ENCODE measurements around the gene ELF1. TPM values are rescaled to one million over a fixed set of nuclear protein-coding genes. Genes with fewer than 3 reads are reported as not detected.

The ELF1 gene
- 65.6 and 68.4 TPM in 2 replicates for total RNA-seq

GRCh38 chr13:41019011-41019487, at the start of gene ELF1:
Gene ELF1, minus strand, starts transcription at chr13:41019316. Its CDS starts 37,262 bp downstream, at chr13:40982054.

GRCh38 chr13:41061075-41061913, 42.2 kb upstream of the ELF1 start, which contains the start of gene WBP4:
Gene WBP4, plus strand, starts transcription at chr13:41061509. Its CDS starts 165 bp downstream, at chr13:41061674.

Other genes starting within 250 kb of the ELF1 start
- 17.9 and 19.2 TPM in 2 replicates for gene MRPS31, start 248.1 kb downstream of the ELF1 start, total RNA-seq
- gene SLC25A15, start 229.7 kb downstream of the ELF1 start, total RNA-seq: 12.4 and 13.7 TPM in 2 replicates
- gene WBP4, start 42.2 kb upstream of the ELF1 start, total RNA-seq: 9.4 and 11.9 TPM in 2 replicates
- 9.5 and 11.0 TPM in 2 replicates for gene KBTBD6, start 113.5 kb upstream of the ELF1 start, total RNA-seq
- 6.3 and 9.1 TPM in 2 replicates for gene KBTBD7, start 175.3 kb upstream of the ELF1 start, total RNA-seq
- gene MTRF1, start 244.3 kb upstream of the ELF1 start, total RNA-seq: 12.5 and 15.1 TPM in 2 replicates